T-helper 22 cell (primary cell): ENCODE measurements around the gene P3H3.
"Not testable (repeated sequence)": the region's sequence is repeated elsewhere in the genome, so short reads cannot be mapped to it uniquely, and the experiment has no call there.

Experiments used
- DNase-seq: peaks from one replicate; pipeline ENCODE4 v3.0.0-alpha.2; 2020; ENCODE audit warnings: low read depth

P3H3 gene

DNA sequence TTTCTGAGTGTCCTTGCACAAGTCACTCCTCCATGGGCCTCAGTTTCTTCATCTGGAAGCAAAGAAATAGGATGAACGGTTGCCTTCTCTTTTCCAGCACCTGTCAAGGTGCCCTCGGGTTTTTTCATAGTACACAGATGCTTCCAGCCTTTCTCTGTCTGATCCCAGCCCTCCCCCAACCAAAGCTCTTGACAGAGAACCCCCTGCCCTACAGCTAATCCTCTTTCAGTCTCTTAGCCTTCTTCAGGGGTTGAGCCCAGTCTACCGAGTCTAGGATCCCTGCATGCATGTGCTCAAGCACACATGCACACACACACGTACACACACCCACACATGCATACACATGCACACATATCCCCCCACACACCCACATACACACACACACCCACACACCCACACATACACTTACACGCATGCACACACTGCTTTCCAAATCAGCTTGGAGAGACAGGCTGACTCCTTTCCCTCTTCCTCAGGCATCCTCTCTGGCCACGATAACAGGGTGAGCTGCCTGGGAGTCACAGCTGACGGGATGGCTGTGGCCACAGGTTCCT, 18.2 kb downstream of the P3H3 start:
- no peak for DNase-seq

DNA sequence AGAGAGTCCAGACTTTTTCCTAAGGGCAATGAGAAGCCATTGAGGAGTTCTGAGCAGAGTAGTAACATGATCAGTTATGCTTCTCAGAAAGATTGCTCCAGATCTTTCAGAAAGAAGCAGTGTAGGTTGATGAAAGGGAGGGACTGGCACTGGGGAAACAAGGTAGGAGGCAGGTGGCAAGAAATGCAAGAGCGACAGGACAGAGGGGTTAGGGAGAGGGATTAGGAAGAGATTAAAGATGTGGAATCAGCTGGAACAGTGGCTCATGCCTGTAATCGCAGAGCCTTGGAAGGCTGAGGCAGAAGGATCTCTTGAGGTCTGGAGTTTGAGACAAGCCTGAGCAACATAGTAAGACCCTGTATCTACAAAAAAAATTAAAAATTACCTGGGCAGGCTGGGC, 19.5 kb downstream of the P3H3 start:
- DNase-seq = no peak

GRCh38 chr12:6849427-6849826, 21.2 kb downstream of the P3H3 start:
- no peak for DNase-seq

DNA sequence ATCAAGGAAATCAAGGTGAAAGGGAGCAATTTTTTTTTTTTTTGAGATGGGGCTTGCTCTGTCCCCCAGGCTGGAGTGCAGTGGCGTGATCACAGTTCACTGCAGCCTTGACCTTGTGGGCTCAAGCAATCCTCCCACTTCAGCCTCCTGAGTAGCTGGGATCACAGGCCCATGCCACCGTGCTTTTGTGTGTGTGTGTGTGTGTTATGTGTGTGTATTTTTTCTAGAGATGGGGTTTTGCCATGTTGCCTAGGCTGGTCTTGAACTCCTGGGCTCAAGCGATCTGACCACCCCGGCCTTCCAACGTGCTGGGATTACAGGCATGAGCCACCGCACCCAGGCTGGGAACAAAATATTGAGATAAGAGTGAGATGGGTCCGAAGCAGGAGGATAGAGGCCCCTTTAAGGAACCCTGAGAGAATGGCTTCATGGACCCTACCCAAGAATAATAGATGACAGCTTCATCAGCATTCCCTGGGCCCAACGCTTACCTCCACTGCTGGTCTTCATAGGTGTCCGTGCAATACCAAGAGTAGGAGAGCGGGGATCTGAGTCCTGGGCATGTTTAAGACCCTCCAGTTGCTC, 21.9 kb downstream of the P3H3 start:
- DNase-seq = no peak

- no peak for DNase-seq
Measured at GRCh38 chr12:6850796-6851152, 22.6 kb downstream of the P3H3 start.

- DNase-seq = peak; percentile 87
Measured at GRCh38 chr12:6851153-6851920, 23.1 kb downstream of the P3H3 start, which contains the start of gene CDCA3. TSS of gene CDCA3 (minus strand) at chr12:6851286. CDS start at chr12:6850952, 334 bp downstream.

DNA sequence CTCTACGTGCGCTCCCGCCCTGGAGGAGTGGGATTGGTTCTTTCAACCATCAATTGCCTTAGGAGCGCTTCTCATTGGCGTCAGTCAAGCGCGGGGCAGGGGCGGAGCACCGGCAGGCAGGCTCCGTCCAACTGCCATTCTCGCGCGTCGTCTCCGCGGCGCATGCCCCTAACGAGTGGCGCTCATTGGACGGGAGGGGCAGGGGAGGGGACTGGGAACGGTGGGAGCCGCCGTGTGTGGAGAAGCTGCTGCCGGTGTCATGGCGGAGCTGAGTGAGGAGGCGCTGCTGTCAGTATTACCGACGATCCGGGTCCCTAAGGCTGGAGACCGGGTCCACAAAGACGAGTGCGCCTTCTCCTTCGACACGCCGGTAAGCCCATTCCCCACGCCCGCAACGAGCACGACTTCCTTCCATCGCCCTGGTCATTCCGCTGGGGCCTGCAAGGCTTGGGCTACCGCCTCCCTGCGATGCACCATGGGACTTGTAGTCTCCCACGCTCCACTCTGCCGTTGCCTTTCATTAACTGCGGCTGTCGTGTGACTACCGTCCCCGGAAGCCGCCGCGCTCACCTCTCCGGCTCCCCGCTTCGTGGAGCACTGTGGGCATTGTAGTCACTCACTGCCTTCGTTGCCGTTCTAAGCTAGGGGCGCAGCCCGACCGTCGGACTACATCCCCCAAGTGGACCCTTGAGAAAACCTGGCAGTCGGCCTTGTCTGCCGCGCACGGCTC, 23.9 kb downstream of the P3H3 start, which contains the start of gene USP5:
Gene USP5 (plus strand): TSS at position 230 of the 730 bp plus-strand sequence. CDS start 30 bp downstream, at position 260.
- DNase-seq = peak; percentile 99

DNA sequence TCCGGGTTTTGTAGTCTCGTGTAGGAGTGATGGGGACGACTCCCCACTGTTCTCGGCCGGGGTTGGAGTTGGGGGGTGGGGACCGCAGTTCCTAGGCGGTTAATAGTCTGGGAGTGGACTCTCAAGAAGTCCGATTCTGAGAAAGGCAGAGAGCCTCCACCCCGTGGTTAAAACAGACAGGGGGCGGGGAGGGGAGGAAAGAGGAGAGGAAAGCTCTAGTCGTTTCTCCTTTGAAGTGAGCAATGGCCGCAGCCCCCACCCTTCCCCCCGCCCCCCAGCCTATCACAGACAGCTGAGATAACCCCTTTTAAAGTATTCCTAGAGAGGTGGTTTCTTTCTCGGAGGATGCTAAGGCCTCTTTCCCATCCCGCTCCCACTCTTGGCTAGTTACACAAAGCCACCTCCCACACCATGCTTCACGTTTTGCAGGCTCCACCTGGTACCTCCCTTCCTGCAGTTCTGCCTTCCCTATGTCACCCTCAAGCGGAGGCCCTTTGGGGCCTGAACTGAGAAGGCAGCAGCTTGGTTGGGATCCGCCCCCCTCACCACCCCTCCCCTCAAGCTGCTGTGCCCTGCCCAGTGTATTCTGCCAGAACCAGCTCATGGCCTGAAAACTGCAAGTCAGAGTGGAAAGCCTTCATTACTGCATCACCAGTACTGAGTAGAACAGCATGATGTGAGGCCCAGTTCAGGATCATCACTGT, 24.6 kb downstream of the P3H3 start:
- DNase-seq = peak; percentile 57

GRCh38 chr12:6853626-6854025, 25.4 kb downstream of the P3H3 start:
- DNase-seq = no peak

DNA sequence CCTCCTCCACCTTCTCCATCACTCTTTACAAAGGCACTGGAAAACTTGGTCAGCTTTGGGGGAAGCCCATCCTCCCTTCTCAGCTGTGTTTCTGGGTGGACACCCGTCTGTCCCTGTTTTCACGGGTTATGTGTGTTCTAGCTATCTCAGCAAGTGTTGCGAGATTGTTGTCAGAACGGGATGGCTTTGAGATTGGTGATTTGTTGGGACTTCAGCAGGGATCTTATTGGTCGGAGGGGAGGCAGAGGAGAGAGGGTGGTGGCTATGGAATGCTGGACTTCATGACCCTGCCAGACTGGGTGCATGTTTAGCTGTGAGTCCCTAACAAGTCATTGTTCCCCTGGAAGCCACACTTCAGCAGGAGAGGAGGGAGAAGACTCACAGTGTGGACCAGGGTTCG, 25.8 kb downstream of the P3H3 start:
- no peak for DNase-seq

- DNase-seq = no peak
Measured at GRCh38 chr12:6855322-6855721, 27.1 kb downstream of the P3H3 start.

DNA sequence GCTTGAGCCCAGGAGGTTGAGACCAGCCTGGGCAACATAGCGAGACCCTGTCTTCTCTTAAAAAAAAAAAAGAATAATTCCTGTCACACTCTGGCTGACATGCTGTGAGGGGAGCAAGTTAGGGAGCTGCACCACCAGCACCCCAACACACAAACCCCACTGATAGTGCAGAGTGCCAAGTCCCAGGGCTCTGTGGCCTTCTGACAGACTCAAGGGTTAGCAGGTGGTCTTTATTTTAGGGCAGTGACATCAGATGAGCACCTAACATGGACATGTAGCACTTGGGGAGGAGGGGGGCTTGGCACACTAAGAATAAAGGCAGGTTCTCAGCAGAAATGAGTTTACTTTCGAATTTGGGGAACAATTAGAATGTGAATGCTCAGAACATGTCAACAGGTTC, 30.6 kb downstream of the P3H3 start:
- DNase-seq = no peak

DNA sequence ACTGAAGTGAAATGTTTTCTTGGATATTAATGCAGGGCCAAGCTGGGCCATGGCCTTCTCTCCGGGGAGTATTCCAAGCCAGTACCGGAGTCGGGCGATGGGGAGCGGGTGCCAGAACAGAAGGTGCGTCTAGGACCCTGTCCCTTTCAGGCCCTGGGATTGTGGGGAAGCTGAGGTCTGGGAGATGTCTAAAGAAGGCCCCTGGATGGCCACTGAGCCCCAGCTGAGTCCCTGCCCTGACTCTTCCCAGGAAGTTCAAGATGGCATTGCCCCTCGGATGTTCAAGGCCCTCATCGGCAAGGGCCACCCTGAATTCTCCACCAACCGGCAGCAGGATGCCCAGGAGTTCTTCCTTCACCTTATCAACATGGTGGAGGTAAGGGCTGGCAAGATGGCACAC, 31.9 kb downstream of the P3H3 start:
- DNase-seq = no peak

DNA sequence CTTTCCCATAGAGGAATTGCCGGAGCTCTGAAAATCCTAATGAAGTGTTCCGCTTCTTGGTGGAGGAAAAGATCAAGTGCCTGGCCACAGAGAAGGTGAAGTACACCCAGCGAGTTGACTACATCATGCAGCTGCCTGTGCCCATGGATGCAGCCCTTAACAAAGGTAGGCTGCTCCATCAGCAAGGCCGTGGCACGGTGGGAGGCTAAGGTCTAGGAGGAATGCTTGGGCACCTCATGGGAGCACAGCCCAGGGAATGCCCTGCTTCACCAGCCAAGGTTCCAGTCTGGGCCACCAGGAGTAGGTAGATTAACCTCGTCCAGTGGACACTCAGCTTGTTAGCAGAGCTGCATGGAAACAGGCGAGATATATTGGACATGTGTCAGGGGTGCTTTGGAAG, 32.7 kb downstream of the P3H3 start:
- DNase-seq = no peak

DNA sequence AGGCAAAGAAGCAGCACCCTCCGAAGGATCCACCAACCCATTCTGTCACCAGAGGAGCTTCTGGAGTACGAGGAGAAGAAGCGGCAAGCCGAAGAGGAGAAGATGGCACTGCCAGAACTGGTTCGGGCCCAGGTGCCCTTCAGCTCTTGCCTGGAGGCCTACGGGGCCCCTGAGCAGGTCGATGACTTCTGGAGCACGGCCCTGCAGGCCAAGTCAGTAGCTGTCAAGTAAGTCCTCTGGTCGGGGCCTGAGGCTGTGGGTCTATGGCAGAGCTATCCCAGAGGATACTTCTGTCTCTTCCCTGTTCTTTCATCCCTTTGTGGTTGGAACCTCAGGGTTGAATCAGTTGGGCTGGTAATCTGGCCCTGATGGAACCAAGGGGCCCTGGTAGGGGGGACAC, 33.2 kb downstream of the P3H3 start:
- no peak for DNase-seq

- DNase-seq = no peak
Measured at GRCh38 chr12:6863033-6863432, 34.8 kb downstream of the P3H3 start.

- DNase-seq = no peak
Measured at GRCh38 chr12:6863586-6864321, 35.5 kb downstream of the P3H3 start.

DNA sequence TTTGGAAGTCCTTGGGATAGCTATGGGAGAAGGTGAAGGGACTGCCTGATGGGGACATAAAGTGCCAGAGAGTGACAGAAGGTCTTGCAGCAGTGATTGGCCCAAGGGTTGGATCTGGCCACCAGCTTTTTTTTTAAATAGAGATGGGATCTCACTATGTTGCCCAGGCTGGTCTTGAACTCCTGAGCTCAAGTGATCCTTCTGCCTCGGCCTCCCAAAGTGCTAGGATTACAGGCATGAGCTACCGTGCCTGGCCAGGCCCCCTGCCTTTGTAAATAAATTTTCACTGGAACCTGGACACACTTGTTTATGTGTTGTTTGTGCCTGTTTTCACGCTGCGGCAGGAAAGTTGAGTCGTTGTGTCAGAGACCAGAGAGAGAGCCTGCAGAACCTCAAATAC, 37.1 kb downstream of the P3H3 start:
- DNase-seq = not testable (repeated sequence)

DNA sequence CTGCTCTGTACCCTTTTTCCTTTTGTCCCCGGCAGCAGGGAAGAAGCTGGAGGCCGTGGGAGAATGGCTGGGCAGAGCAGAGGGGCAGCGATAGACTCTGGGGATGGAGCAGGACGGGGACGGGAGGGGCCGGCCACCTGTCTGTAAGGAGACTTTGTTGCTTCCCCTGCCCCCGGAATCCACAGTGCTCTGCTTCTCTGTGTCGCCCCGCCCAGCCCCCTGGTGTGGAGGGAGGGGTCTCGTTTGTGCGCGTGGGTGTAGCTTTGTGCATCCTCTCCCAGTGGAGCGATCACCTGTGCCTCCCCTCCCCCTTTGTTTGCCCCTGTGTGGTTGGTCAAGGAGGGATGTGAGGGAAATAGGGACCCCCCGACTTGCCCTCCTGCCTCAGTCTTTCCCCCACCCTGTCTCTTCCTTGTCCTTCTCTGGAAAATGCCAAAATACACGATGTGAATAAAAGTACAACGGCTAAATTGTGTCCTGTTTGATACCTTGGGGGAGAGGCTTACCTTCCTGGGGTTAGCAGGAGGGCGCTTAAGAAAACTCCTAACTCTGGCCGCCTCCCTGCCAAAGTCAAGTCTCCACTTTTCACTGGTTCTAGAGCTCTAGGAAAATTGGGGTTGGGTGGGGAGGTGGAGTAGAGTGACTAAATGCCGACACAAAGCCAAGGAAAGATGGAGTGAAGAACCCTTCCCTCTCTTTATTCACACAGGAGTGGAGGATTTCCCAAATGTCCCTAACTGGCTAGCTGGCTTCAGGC, 38.1 kb downstream of the P3H3 start:
- no peak for DNase-seq

GRCh38 chr12:6866920-6867412, 38.8 kb downstream of the P3H3 start:
- no peak for DNase-seq
